Trophoblast cell (in vitro differentiated cells and primary cell): ENCODE measurements around the gene VWF.

Source experiments
- DNase-seq, 2 donors: peaks; one replicate each; pipeline ENCODE4 v3.0.0-alpha.2; 2016
- H2AFZ ChIP-seq: 2 replicates; pipeline ENCODE4 v1.6.1; 2013; ENCODE audit warnings: low read length, moderate library complexity, mild to moderate bottlenecking; ENCODE audit not compliant: insufficient read depth, poor library complexity
- H2AK5ac ChIP-seq: 2 replicates; pipeline ENCODE4 v1.6.1; 2013; ENCODE audit warnings: mild to moderate bottlenecking, low read length
- H2BK120ac ChIP-seq: 2 replicates; pipeline ENCODE4 v1.6.1; 2013; ENCODE audit warnings: low read length, mild to moderate bottlenecking, moderate library complexity; ENCODE audit not compliant: insufficient read depth, poor library complexity
- H2BK12ac ChIP-seq: 2 replicates; pipeline ENCODE4 v1.6.1; 2013; ENCODE audit warnings: mild to moderate bottlenecking, low read length, moderate library complexity
- H2BK5ac ChIP-seq: 2 replicates; pipeline ENCODE4 v1.6.1; 2013; ENCODE audit warnings: low read length, low read depth, moderate library complexity, mild to moderate bottlenecking; ENCODE audit not compliant: poor library complexity
- H3K14ac ChIP-seq: 2 replicates; pipeline ENCODE4 v1.6.1; 2013; ENCODE audit warnings: mild to moderate bottlenecking, low read length
- H3K18ac ChIP-seq: 2 replicates; pipeline ENCODE4 v1.6.1; 2013; ENCODE audit warnings: mild to moderate bottlenecking, low read length
- H3K23ac ChIP-seq: 2 replicates; pipeline ENCODE4 v1.6.1; 2013; ENCODE audit warnings: low read length
- H3K27ac ChIP-seq: 2 replicates; pipeline ENCODE4 v1.5.1; 2013; ENCODE audit warnings: low read depth, mild to moderate bottlenecking, inconsistent platforms, low read length, moderate library complexity
- H3K27me3 ChIP-seq: 2 replicates; pipeline ENCODE4 v1.6.1; 2013; ENCODE audit warnings: inconsistent platforms, mild to moderate bottlenecking, low read length, moderate library complexity; ENCODE audit not compliant: insufficient read depth
- H3K36me3 ChIP-seq, 2 experiments: 1 replicate in 1 of 2; 2 replicates in 1 of 2; pipeline ENCODE4 v1.6.1; 2013; ENCODE audit warnings: low read length in 2 of 2, mild to moderate bottlenecking in 2 of 2, moderate library complexity in 1 of 2; ENCODE audit not compliant: insufficient read depth in 2 of 2, control insufficient read depth in 1 of 2
- H3K4ac ChIP-seq: 2 replicates; pipeline ENCODE4 v1.6.1; 2013; ENCODE audit warnings: low read depth, mild to moderate bottlenecking, low read length, moderate library complexity
- H3K4me1 ChIP-seq, 2 experiments: 1 replicate in 1 of 2; 2 replicates in 1 of 2; pipeline ENCODE4 v1.6.1; 2013; ENCODE audit warnings: low read length in 2 of 2, mild to moderate bottlenecking in 2 of 2, moderate library complexity in 1 of 2; ENCODE audit not compliant: insufficient read depth in 2 of 2, control insufficient read depth in 1 of 2
- H3K4me2 ChIP-seq: 2 replicates; pipeline ENCODE4 v1.6.1; 2013; ENCODE audit warnings: inconsistent platforms, mild to moderate bottlenecking, low read length, moderate library complexity
- H3K4me3 ChIP-seq: 2 replicates; pipeline ENCODE4 v1.5.1; 2013; ENCODE audit warnings: mild to moderate bottlenecking, low read depth, low read length, inconsistent platforms
- H3K79me1 ChIP-seq: one replicate; pipeline ENCODE4 v1.6.1; 2013; ENCODE audit warnings: low read length
- H3K79me2 ChIP-seq: 2 replicates; pipeline ENCODE4 v1.6.1; 2013; ENCODE audit warnings: low read length, mild to moderate bottlenecking; ENCODE audit not compliant: control insufficient read depth, insufficient read depth, poor library complexity
- H3K9ac ChIP-seq: 2 replicates; pipeline ENCODE4 v1.6.1; 2013; ENCODE audit warnings: mild to moderate bottlenecking, low read length
- H3K9me3 ChIP-seq: 2 replicates; pipeline ENCODE4 v1.6.1; 2013; ENCODE audit warnings: low read depth, mild to moderate bottlenecking, control low read depth, inconsistent platforms, low read length; ENCODE audit not compliant: insufficient read depth
- H4K12ac ChIP-seq: 2 replicates; pipeline ENCODE4 v1.6.1; 2013; ENCODE audit warnings: low read depth, mild to moderate bottlenecking, low read length, moderate library complexity
- H4K8ac ChIP-seq: 2 replicates; pipeline ENCODE4 v1.6.1; 2013; ENCODE audit warnings: low read depth, mild to moderate bottlenecking, low read length, moderate library complexity
- H4K91ac ChIP-seq: one replicate; pipeline ENCODE4 v1.6.1; 2013; ENCODE audit warnings: low read depth, mild to moderate bottlenecking, low read length, moderate library complexity
- WGBS: extraction: QIAGEN DNeasy Blood & Tissue Kit; methylation state at CpG from one replicate; pipeline ENCODE4 v1.1.7; 2013; ENCODE audit warnings: missing lambda C conversion rate; ENCODE audit not compliant: insufficient read length, insufficient coverage; ENCODE audit errors: extremely low coverage; 5-methylcytosine and 5-hydroxymethylcytosine counted together

VWF gene

DNA sequence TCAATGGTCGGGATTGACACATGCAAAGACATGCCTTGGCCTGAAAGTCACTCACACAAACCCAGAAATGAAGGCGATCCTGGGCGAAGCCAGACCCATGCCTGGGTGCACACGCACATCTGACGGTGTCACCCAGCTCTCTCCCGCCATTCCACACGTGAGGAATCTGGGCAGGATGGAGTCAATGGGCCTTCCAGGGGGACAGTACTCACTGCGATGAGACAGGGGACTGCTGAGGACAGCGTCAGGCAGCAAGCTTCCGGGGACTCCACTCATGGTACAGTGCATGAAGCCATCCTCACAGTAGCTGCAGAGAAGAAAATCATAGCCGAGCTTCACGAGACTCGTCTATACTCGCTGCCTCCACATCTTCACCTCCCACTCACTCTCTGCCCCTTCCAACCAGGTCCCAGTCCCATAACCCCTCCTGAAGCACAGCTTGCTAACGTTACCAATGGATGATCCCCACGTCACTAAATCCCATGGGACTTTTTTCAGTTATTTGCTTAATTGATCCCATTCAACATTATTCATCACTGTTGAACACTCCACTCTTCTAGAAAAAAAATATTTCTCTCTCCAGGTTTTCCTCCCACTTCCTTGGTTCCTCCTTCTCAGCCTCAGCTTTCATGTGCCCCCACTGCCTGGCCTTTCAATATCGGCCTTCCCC, 77.8 kb downstream of the VWF start:
- Histone ChIP-seq H3K4me2 (no peak overlapping the region), H2BK12ac (no peak overlapping the region), H3K79me1 (no peaks in the 10 kb centered on the region), H3K4me1 (peaks cover 4 to 6% of the 10 kb centered on the region in 2 experiments), H2AFZ (no peak overlapping the region), H3K27ac (no peak overlapping the region), H3K9me3 (peaks cover 5% of the 10 kb centered on the region), H3K36me3 (no peaks in the 10 kb centered on the region), H2BK120ac (no peak overlapping the region), H3K18ac (no peak overlapping the region), H2BK5ac (no peak overlapping the region), H3K14ac (no peak overlapping the region), H4K8ac (no peak overlapping the region), H3K4ac (no peak overlapping the region), H4K91ac (no peak overlapping the region), H3K27me3 (no peaks in the 10 kb centered on the region), H2AK5ac (no peak overlapping the region), H3K23ac (no peak overlapping the region), H4K12ac (no peak overlapping the region), H3K9ac (no peak overlapping the region), H3K79me2 (no peaks in the 10 kb centered on the region), H3K4me3 (no peak overlapping the region)
- no peak for DNase-seq
- no CpG with 5 or more reads among the region's 17 CpGs for WGBS

DNA sequence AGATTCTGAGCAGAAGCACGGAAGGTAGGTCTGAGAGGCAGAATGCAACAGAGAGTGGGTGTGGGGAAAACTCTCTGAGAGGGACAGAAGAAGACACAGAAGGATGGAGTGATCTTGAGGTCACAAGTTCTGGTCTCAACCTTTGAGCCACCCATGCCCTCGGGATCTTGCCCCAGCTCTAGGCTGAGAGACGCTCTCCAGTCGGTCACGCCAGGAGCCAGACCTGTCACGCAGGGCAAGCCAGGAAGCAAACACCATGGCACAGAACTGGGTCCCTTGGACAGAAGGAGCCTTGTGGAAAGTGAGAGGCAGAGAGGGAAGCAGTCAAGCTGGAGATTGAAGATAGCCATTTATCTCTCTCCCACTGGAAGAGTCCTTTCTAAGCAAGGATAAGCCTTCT, 79.0 kb downstream of the VWF start:
- no peak overlapping the region for H4K8ac ChIP-seq
- no peak overlapping the region for H4K12ac ChIP-seq
- H3K9ac ChIP-seq: no peak overlapping the region
- H2BK5ac ChIP-seq: no peak overlapping the region
- no peak overlapping the region for H2AK5ac ChIP-seq
- no peak overlapping the region for H2BK120ac ChIP-seq
- no peak for DNase-seq
- WGBS: no CpG with 5 or more reads among the region's 6 CpGs
- no peaks in the 10 kb centered on the region for H3K79me1 ChIP-seq
- H3K23ac ChIP-seq: no peak overlapping the region
- H3K36me3 ChIP-seq: no peaks in the 10 kb centered on the region
- H3K27ac ChIP-seq: no peak overlapping the region
- no peak overlapping the region for H3K14ac ChIP-seq
- no peaks in the 10 kb centered on the region for H3K27me3 ChIP-seq
- no peaks in the 10 kb centered on the region for H3K79me2 ChIP-seq
- H3K4me2 ChIP-seq: no peak overlapping the region
- H4K91ac ChIP-seq: no peak overlapping the region
- H3K4ac ChIP-seq: no peak overlapping the region
- H2BK12ac ChIP-seq: no peak overlapping the region
- H3K4me3 ChIP-seq: no peak overlapping the region
- H3K4me1 ChIP-seq: peaks cover 4 to 6% of the 10 kb centered on the region in 2 experiments
- no peak overlapping the region for H2AFZ ChIP-seq
- H3K18ac ChIP-seq: no peak overlapping the region
- peaks cover 5% of the 10 kb centered on the region for H3K9me3 ChIP-seq

DNA sequence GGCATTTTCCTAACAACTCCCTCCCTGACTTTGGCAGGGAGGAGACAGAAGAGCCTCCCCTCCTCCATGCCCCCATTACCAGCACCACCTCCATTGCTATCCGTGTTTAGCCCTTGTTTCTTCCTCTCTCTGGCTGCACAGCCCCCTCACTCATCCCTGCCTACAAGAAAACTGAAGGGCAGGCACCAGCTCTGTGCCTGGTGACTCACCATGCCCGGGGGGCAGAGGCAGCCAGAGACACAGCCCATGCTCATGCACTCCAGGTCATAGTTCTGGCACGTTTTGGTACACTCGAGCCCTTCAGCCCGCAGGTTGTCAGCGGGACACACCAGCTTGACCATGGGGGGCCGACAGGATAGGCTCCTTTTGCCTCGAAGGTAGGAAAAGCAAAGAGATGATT, 80.4 kb downstream of the VWF start:
- Histone ChIP-seq H2AFZ (no peak overlapping the region), H4K12ac (no peak overlapping the region), H3K23ac (no peak overlapping the region), H4K8ac (no peak overlapping the region), H4K91ac (no peak overlapping the region), H3K36me3 (no peaks in the 10 kb centered on the region), H3K79me1 (no peaks in the 10 kb centered on the region), H3K14ac (no peak overlapping the region), H3K9ac (no peak overlapping the region), H3K4me3 (no peak overlapping the region), H3K9me3 (peaks cover 5% of the 10 kb centered on the region), H2BK12ac (no peak overlapping the region), H2BK5ac (no peak overlapping the region), H3K4me1 (peaks cover 4 to 6% of the 10 kb centered on the region in 2 experiments), H2AK5ac (no peak overlapping the region), H3K4me2 (no peak overlapping the region), H3K79me2 (no peaks in the 10 kb centered on the region), H3K27ac (no peak overlapping the region), H3K4ac (no peak overlapping the region), H3K27me3 (no peaks in the 10 kb centered on the region), H2BK120ac (no peak overlapping the region), H3K18ac (no peak overlapping the region)
- peak; percentile 95 to 97 for DNase-seq
- WGBS: no CpG with 5 or more reads among the region's 8 CpGs

DNA sequence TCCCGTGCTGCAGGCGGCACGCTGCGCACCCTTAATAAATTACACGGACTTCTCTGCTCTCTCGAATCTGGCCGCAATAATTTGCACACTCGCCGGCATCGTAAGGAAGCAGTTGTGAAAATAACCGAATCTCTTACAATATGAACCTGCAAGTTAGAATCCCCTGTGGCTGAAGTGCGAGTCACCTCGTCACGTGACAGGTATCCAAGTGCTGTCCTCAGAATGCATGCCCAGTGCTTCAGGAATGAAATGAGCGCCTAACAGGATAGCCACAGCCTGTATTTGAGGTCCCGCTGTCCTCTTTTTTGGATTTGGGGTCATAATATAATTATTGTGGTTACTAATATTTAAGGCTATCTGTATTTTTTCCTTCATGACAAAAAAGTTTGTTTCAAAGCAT, 82.0 kb downstream of the VWF start:
- H3K36me3 ChIP-seq: no peaks in the 10 kb centered on the region
- WGBS: no CpG with 5 or more reads among the region's 16 CpGs
- H3K4me3 ChIP-seq: no peak overlapping the region
- H2BK120ac ChIP-seq: no peak overlapping the region
- no peak overlapping the region for H4K12ac ChIP-seq
- no peak overlapping the region for H3K27ac ChIP-seq
- H3K4me1 ChIP-seq: peaks cover 4 to 6% of the 10 kb centered on the region in 2 experiments
- no peak overlapping the region for H3K9ac ChIP-seq
- H2AFZ ChIP-seq: no peak overlapping the region
- H3K23ac ChIP-seq: no peak overlapping the region
- peaks cover 5% of the 10 kb centered on the region for H3K9me3 ChIP-seq
- no peak overlapping the region for H4K8ac ChIP-seq
- H3K4me2 ChIP-seq: no peak overlapping the region
- H3K14ac ChIP-seq: no peak overlapping the region
- H3K4ac ChIP-seq: no peak overlapping the region
- no peaks in the 10 kb centered on the region for H3K79me2 ChIP-seq
- H2BK12ac ChIP-seq: no peak overlapping the region
- H3K79me1 ChIP-seq: no peaks in the 10 kb centered on the region
- peak in 1 of 2 donors; percentile 25 for DNase-seq
- no peaks in the 10 kb centered on the region for H3K27me3 ChIP-seq
- H2BK5ac ChIP-seq: no peak overlapping the region
- no peak overlapping the region for H3K18ac ChIP-seq
- no peak overlapping the region for H4K91ac ChIP-seq
- H2AK5ac ChIP-seq: no peak overlapping the region
